Measurements from ENCODE around the gene MUC2. TPM values are rescaled to one million over a fixed set of nuclear protein-coding genes. Genes with fewer than 3 reads are reported as not detected.

MUC2 gene
- total RNA-seq, 1 experiment from 2014 or later: 0.47 TPM

GRCh38 chr11:1107316-1108245, 32.9 kb downstream of the MUC2 start (continued):
- no peak for TF ChIP-seq SRF (IDR thresholded peaks at IDR 0.05; ENCODE audit: low read depth)

GRCh38 chr11:1108246-1108900, 33.7 kb downstream of the MUC2 start:
- Histone ChIP-seq H3K9me2 (ENCODE audit: insufficient read depth) (no peaks in the 10 kb centered on the region), H3K4me2 (ENCODE audit: low read length) (no peak overlapping the region), H3K4me1 (ENCODE audit: control insufficient read depth in 1 of 2, insufficient read depth in 2 of 2, low read length in 2 of 2) (no peaks in the 10 kb centered on the region), H4K20me1 (ENCODE audit: insufficient read depth) (no peaks in the 10 kb centered on the region), H3K79me2 (ENCODE audit: insufficient read depth, low read length) (no peaks in the 10 kb centered on the region), H3K4me3 (replicated peaks in 1 of 2; ENCODE audit: low read depth in 1 of 2, low read length in 2 of 2) (no peak overlapping the region), H3K27ac (ENCODE audit: low read depth, low read length) (no peak overlapping the region), H3K9ac (ENCODE audit: low read length) (no peak overlapping the region), H3K9me3 (ENCODE audit: control insufficient read depth in 1 of 2, insufficient read depth in 1 of 2, low read depth in 1 of 2, low read length in 2 of 2) (no peaks in the 10 kb centered on the region), H3K36me3 (ENCODE audit: control insufficient read depth in 1 of 2, insufficient read depth in 2 of 2, low read length in 2 of 2) (no peaks in the 10 kb centered on the region), H2AFZ (ENCODE audit: low read depth, low read length, poor library complexity, severe bottlenecking) (no peak overlapping the region), H3K27me3 (ENCODE audit: insufficient read depth, low read length) (no peaks in the 10 kb centered on the region)
- no TSS peak for BruUV-seq (replicated peaks)
- no peak for TF ChIP-seq EZH2phosphoT487 (IDR thresholded peaks at IDR 0.05; ENCODE audit: borderline replicate concordance)
- TF ChIP-seq SRF (IDR thresholded peaks at IDR 0.05; ENCODE audit: low read depth): no peak
- no peak for TF ChIP-seq MAX (IDR thresholded peaks at IDR 0.05)
- TF ChIP-seq SIN3A (IDR thresholded peaks at IDR 0.05; ENCODE audit: low read depth): no peak
- no peak for TF ChIP-seq CTCF (IDR thresholded peaks at IDR 0.05 in 2 of 3, conservative IDR thresholded peaks at IDR 0.05 in 1 of 3; ENCODE audit: borderline replicate concordance in 1 of 3, insufficient read depth in 1 of 3, low read depth in 2 of 3, low read length in 2 of 3)
- no peak for TF ChIP-seq CBX3 (IDR thresholded peaks at IDR 0.05; ENCODE audit: low read depth)
- no peak for TF ChIP-seq ATF3 (IDR thresholded peaks at IDR 0.05)
- no peak for TF ChIP-seq ELF1 (IDR thresholded peaks at IDR 0.05; ENCODE audit: borderline replicate concordance, low read depth)
- no peak for TF ChIP-seq TCF7L2 (IDR thresholded peaks at IDR 0.05; ENCODE audit: borderline replicate concordance, extremely low read depth, insufficient read depth, insufficient read length)
- TF ChIP-seq REST (IDR thresholded peaks at IDR 0.05; ENCODE audit: low read depth): no peak
- TF ChIP-seq POLR2AphosphoS5 (IDR thresholded peaks at IDR 0.05; ENCODE audit: low read depth, low read length): no peak
- ChIA-PET CTCF (no interaction called here), POLR2A (no interaction called here), RAD21 (ENCODE audit: low non-redundant PET in 1 of 2, low total read pairs in 2 of 2, uncharacterized antibody in 2 of 2, unreplicated experiment in 2 of 2) (no interaction called here)
- intact Hi-C loops (cut with micrococcal nuclease): no loop called here
- ATAC-seq (no peak), DNase-seq (ENCODE audit: low read depth, low spot score) (no peak)
